Stimulated activated CD4-positive, alpha-beta T cell treated with anti-CD3 and anti-CD28 coated beads, Interleukin-2, amount 100 ng/mL, for 48 hours (primary cell): ENCODE measurements around the gene AMFR.

ENCODE experiments used
- DNase-seq, 2 donors: peaks; one replicate each; pipeline ENCODE4 v3.0.0-alpha.2; 2020

AMFR gene

DNA sequence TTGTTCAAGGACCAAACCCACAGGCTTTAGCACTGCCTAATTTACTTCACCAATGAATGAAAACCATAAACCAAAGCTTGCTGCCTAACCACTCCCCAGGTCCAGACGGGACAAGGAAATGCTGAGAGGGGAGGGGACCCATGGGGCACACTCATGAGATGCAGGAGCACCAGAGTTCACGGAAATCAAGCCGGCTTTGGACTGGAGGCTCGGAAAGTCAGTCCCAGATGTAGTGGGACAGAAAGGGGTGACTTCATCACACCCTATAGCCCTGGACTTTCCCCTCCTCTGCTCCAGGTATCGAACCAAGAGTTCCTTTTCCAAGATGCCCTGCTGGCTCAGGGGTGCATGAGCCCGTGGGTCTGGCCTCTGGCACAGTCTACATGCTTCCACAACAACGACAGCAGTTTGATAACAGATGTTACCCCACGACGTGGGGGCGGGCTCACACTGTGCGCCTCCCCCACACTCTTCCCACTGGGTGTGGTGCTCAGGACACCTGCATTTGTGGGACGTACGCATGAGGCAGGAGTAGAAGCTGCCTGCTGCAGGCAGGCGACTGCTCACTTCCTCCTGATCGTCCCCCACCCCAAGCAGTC lies 63.2 kb downstream of the AMFR start:
- DNase-seq = no peak

DNA sequence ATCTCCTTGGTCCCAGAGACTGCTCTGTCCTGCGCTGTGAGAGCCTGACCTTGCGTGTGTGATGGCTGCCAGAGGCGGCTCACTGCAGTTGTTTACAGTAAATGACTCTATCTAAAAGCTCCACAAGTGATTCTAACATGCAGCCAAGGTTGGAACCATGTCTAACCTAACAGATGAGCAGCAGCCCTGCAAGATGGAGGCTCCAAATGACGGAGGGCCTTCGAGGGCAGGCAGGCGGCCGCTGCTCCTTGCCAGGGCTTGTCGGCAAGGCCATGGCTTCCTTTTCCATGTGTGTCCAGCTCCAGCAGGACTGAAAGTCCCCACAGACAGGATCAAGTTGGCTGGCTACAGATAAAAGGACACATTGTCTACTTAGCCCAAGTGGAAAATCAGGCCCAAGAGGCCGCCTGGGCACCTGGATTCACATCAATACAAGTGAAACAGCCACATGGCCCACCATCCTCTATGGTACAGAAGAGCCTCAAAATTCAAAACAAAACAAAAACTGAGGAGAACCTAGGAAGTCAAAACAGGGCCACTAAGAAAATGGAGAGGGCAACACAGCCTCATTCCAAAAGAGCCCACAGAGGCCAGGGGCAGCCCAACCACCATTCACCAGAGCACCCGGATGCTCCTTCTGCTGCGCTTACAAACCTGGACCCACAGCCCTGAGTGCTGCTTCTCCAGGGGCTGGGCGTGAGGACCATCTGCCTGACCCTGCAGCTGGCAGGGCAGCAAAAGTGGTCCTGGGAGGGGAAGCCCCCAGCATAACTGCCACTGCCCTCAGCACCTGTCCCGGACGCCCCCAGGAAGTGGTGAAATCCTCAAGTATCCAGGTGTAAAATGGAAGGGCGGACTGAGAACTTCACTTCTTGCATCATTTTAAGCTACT lies 65.0 kb downstream of the AMFR start:
- DNase-seq = no peak

DNA sequence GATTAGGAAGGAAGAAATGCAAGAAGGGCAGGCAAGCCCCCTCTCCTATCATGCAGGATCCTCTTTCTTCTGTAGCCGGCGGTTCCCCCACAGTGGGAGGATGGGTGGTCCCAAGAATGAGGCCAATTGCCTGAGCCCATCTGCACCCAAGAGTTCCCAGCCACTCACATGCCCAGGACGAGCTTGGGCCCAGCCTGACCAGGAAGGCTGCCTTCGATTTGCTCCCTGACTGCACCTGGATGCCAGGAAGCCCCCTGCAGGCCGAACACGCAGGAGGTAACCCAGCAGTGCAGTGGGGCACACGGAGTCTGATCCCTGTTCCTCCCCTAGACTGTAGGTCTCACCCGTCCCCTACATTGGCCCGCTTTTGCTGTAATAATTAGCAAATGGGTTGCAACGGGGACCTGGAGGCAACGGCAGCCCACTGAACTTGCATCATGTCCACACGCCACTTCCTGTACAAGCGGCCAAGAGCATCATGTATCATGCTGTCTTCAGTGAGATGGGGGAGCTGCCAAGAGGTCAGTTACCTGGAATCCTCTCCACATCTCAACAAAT lies 67.5 kb downstream of the AMFR start:
- DNase-seq = no peak

DNA sequence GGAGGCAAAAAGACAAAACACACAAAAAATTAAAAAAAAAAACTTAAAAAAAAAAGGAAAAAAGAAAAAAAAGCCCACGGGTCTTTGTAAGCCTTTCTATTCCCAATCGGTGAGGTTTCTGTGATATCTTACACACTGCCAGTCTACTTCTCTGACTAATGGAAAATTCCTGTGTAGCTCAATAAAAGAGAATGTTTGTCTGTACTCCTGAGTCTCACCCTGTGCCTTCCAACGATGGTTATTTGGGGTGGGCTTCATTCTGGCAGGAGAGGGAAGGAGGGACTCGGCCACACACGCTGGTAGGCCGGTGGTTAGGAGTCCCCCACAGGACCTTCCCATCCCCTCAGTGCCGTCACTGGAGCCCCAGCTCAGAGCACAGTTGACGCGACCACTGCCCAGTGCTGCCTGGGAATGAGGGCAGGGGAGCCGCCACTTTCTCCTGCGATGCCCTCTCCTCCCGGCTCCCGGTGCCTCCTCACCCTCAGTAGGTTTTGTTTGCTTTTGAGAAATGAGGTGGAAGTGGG lies 68.0 kb downstream of the AMFR start:
- DNase-seq = no peak

DNA sequence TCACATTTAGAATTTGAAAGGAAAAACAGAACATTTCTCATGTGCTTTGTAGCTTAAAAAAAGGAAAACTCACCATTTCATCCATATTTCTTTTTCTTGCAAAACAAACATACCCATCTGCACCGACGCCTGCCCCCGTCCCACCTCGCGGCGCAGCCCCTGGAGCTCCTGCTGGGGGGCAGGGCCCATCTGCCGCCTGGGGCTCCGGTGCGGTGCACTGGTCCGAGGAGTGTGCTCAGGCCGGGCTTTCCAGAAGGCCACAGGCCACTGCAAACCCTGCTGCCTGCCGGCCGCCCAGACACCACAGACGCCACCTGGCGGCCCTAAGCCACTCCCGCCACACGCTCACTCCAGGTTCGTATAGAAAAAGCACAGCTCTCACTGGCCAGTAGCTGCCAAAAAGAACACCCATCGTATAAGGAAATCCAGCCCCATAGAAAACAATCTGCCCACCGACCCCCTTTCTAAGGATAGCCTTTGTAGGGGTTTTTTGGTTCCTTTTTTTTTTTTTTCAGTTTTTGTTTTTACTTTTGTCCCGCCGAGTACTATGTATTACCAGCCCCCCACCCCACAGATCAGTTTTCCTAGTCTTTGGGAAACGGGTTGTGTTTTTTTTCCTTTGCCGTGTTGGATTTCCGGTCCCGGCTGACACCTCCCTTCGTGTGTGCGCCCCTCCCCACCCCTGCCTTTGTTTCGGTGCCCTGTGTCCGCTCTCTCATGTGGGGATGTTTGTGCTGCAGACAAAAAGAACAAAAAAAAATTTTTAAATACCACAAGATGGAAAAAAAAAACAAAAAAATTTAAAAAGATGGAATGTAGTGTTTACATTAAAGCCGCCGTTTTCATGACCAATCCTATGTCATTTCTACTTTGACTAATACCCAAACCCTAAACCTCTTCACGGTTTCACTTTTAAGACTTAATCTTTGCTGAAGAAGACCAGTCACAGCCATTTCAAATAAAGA lies 68.8 kb downstream of the AMFR start:
- peak; percentile 48 to 51 for DNase-seq

DNA sequence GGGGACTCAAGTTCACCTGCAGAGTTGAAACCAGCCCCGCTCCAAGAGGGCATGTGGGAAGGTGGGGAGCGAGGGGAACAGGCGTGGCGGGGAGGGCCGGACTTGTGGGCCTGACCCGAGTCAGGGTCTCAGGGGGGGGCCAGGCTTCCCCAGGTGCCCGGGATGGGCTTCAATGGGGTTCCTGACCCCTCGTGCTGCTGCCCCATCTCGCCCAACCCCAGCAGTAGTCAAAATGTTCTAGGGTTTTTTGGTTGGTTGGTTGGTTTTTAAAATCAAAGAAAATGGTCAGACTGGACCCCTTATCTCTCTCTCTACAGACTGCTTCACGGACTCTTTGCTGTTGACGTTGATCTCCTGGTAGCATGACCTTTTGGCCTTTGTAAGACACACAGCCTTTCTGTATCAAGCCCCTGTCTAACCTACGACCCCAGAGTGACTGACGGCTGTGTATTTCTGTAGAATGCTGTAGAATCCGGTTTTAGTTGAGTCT lies 69.5 kb downstream of the AMFR start:
- no peak for DNase-seq

DNA sequence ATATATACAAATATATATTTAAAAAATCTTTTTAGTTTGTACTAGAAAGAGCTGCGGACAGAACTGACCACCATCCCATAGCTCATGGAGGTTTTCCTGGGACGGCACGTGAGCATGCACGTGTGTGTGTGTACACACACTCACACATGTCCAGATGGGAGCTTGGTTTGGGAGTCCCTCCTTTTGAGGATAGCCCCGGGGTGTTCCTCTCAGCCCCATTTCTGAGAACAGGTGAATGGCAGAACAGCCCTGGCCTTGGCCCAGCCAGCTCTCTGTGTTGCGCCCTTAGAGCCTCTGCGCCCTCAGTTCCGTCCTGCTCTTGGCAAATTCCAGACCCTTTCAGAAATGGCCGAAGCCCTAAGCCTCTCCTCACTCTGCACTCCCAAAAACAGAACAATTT lies 70.1 kb downstream of the AMFR start:
- DNase-seq = no peak

DNA sequence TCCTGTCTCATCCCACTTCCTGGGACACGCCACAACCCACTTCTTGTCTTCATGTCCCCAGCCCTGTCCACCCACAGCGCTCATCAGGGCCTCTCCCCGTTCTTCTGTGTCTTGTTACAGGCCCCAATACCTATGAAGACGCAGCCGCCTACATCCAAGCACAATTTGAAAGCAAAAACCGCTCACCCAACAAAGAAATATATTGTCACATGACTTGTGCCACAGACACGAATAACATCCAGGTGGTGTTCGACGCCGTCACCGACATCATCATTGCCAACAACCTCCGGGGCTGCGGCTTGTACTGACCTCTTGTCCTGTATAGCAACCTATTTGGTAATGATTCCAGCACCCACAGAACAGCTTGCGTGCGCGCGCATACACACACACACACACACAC lies 70.6 kb downstream of the AMFR start:
- DNase-seq = no peak

DNA sequence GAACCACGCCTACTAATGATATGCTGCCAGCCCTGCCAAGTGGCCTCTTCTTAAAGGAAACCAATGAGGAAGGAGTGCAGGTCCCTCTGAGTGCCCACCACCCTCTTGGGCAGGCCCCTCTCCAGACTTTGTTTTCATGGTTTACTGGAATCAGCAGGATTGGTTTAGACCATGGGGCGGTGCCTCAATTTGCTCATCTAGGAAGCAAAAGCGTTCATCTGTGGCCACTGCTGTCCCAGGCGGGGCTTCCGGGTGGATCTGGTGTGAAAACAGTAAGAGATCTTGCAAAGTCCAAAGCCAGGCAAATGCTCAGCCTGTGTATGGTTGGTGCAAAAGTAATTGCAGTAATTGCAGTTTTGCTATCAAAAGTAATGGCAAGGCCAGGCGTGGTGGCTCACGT lies 71.3 kb downstream of the AMFR start:
- no peak for DNase-seq

DNA sequence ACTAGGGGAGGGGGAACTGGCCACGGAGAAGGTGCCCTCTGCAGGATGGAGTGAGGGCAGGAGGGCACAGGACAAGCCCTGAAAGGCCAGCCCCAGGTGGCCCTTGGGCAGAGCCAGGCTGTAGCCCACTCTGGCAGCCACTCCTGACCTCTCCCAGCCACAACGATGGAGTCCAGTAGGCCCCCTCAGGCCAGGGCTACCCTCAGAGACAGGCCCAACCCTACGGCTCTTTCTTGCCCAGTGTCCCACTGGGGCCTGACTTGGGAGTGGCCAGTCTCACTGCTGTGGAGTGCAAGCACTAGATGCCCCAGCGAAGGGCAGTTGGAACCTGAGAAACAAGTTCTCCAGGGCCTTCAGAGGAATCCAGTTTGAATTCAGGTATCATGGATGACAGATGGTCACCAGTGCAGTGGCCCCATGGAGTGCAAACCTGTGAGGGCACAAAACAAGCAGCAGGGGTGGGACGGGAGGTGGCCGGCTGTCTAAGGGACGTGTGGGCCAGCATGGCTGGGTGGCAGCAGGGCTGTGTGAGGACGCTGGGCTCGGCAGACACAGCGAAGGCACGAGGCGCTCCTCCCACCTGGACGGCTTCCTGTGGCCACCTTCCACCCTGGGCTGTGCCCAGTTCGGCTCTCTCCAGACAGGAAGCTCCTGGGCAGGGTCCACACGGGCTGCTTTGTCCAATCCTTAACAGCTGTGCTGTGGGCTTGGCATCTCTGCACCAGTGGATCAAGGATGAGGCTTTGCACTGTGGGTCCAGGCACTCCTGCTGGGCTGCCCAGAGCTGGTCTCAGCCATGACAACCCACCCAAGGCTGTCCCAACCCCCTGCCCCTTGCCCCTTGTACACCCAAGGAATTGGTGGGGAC lies 72.1 kb downstream of the AMFR start:
- DNase-seq = no peak

DNA sequence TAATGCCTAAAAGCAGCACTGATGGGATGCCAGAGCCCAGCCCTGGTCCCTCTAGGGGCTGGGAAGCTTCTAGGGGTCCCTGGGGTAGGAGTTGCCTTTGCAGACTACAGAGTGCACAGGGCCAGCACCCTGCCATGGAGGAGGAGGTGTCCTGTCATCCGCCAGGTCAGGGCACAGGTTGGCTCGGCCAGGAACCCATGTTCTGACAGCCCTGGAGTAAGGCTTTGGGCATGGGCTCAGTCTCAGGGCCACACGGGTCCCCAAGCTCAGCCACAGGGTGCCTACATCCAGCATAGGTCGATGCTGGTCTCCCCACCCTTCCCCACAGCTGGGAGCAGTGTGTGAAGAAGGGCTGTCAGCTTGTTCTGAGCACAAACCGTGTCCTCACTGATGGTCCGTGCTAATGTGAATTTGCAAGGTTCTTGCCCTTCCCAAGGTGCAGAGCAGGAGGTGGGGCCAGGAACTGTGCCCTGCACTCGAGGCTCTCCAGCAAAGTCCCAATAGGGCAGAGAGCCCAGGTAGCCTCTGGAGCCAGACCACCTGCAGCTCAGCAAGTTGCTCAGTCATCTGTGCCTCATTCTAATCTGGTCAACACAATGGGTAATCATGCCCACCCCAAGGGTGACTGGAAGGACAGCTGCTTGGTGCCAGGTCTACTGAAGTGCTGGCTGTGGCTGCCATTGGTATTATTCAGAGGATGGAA lies 72.8 kb downstream of the AMFR start:
- DNase-seq = no peak

DNA sequence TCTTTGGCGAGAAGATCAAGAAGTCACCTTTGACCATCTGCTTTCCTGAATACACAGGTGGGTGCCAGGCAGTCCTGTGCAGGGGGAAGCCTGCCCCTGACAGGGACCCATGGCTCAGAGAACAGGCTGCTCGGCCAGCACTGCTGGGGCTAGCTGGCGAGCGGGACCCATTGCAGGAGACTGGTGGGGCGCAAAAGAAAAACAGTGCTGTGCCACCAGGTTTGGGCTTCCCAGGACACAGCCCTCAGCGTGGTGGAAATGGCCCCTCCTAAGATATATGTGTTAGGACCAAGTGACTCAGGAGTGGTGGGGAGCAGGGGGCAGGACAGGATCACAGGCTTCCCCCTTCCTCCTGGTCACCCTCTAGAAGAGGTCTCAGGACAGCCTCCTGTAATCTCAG lies 73.9 kb downstream of the AMFR start:
- no peak for DNase-seq

DNA sequence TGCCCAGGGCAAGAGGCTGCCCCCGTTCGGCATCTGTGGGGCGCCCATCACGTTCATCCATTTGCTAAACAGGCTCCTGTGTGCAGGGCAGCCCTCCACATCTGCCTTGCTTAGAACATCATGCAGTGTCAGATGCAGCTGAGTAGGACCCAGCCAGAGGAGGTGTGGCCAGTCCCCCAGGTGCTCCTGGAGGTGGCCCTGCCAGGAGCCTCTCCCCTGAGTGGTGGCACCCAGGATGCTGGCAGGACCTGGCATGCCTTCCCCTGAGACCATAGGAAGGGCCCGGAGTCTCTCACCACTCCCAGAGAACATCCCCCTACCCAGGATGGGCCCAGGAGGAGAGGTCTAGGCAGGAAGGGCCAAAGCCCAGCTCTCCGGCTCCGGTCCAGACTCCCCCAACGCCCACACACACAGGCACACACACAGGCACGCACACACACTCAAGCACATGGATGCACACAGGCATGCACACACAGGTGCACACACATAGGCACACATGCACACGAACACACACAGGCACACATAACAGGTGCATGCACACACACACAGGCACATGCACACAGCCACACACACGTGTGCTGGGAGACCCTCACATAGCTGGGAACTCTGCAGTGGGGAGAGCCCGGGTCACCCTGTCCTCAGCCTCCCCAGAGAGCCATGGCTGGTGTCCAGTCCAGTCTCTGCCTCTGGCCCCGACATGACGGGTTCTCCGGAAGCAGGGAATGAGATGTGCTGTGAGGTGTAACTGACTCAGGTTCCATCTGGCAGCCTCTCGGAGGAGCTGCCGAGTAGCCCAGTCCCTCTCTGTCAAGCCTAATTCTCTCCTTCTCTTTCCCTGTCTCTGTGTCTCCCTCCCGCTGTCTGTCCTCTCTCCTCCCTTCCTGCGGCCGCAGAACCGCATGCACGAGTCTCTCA lies 74.6 kb downstream of the AMFR start:
- DNase-seq = no peak

DNA sequence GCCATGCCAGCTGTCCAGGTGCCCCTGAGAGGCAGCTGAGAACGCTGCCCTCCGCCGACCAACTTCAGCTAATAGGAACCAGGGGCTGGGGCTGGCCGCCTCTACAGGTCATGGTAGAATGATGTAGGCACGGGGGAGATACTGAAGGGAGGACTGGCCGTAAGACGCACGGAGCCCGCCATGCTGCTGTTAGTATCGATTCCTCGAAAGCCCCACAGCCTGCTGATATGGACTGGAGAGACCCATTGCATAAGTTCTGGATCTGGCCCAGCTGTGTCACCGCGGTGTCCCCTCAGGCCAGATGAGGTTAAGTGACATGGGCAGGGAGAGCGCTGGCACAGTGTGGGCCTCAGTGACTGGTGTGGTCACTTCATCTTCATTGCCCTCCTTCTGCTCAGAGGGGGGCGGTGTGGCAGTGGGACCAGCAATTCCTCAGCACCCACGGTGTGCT lies 75.6 kb downstream of the AMFR start:
- no peak for DNase-seq

DNA sequence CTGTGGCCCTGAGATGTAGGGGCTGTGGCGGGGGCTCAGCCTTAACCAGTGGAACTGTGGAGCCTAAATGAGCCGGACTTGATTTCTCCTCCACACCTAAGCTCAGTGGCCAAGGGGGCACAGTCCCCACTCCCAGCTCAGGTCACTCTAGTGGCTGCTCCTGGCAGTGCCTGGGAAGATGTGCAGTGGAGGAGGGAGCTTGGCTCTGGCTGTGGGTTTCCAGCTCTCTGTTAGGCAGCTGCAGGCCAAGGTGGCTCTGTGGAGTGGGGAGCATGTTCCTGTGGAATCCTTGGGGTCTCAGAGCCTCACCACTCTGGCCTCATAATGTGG lies 76.3 kb downstream of the AMFR start:
- no peak for DNase-seq

DNA sequence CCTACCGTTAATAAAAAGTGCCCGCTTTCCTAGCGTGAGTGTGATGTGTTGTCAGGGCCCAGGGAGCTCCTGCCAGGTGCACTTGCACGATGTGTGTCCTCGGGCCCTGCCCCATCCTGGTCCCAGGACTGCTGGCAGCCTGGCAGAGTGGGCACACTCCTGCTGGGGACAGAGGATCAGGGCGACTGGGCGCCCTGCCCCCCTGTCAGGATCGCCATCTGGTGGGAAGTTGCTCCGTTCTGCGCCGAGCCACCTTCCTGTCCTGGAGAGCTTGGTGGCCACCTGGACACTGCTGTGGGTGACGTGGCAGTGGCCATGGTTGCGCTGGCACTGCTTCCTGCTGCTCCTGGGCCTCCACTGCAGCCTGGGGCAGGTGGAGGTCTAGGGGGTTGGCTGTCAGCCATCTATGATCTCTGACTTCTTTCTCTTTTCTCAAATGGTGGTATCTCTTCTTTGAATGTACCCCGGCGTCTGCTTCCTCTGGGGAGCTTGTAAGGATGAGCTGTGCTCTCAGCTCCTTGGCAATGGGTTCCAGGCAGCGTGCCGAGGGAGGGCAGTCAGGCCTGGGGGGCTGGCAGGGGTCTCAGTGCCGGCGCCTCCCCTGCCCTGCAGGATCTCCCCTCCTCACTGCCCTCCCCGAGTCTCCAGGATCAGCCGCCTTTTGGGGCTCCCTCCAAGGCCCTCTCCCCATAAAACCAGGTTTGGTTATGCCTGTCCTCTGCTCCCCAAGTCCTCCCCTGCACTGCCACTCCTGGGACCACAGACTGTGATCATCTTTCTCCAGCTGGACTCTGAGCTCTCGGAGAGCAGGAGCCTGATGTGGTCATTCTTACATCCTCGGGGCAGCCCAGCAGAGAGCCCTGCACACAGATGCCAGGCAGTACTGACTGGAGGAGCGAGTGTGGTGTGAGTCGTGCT lies 76.9 kb downstream of the AMFR start:
- DNase-seq = no peak

DNA sequence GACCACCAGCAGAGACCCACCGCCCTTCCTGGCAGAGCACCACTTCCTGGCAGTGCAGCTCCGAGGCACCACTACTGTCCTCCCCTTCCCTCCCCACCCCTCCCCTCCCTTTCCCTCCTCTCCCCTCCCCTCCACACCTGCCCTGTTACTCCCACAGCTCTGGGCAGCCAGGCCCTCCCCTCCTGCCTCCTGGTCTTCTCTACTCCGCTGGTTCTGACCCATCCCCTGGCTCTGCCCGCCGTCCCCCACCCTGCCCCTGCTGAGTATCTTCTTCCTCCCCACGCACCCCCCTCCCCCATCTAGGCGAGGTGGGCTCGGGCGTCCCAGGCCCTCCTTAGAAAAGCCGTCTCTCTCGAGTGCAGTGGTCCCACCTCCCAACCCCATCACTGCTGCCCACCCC lies 77.7 kb downstream of the AMFR start:
- DNase-seq = no peak

DNA sequence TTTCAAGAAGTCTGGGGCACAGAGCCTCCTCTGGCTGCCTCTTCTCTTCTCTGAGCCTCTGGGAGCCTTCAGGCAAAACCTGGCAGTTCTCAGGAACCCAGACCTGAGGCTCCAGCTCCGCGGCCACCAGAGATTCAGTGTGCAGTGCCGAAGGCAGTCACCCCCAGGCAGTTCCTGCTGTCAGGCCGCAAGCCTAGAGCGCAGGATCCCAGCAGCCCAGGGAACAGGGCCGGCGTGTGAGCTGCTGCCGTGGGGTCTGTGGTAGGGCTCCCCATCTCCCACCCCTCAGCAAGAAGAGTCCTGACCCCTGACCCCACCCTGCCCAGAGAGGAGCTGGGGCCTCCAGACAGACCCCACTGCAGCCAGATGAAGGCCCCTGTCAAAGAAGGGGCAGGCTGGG lies 78.2 kb downstream of the AMFR start:
- no peak for DNase-seq
